HCT116 (cell line): ENCODE measurements around the gene MBD3L5. TPM values are rescaled to one million over a fixed set of nuclear protein-coding genes. Genes with fewer than 3 reads are reported as not detected.

ENCODE experiments used
- ATAC-seq: fragments of 200-7000 bp; cut with Tn5 transposase; 2 replicates; pipeline ENCODE4 v1.9.1; 2020; ENCODE audit warnings: mild to moderate bottlenecking, moderate library complexity
- BruUV-seq: library from RNA; stranded (reverse); fragments of 400-500 nt; replicated peaks from 2 replicates; lab custom pipeline; 2021; lab: Mats Ljungman, UMichigan
- CTCF ChIA-PET: fragments of 300-600 bp; sonication (Branson Sonifier 250); formaldehyde crosslinking; loops from one replicate; lab custom pipeline; 2021; ENCODE audit warnings: antibody characterized with exemption; lab: Charles Lee
- POLR2A ChIA-PET: fragments of 300-600, 350-600 bp; sonication (Branson Sonifier 250); formaldehyde crosslinking; loops from one replicate; lab custom pipeline; 2021; ENCODE audit warnings: antibody characterized with exemption; lab: Charles Lee
- RAD21 ChIA-PET, 2 experiments: fragments of 300-600 bp; sonication (Branson Sonifier 250); formaldehyde crosslinking; loops; one replicate each; lab custom pipeline; 2023; ENCODE audit warnings: low total read pairs in 2 of 2; ENCODE audit not compliant: uncharacterized antibody in 2 of 2, unreplicated experiment in 2 of 2, low non-redundant PET in 1 of 2; lab: Charles Lee
- DNase-seq: peaks from one replicate; pipeline ENCODE4 v3.0.0-alpha.2; 2010; ENCODE audit warnings: low read depth, low spot score
- H2AFZ ChIP-seq: fragments of 200-600 bp; shearing (Covaris generic), sonication (generic); 2 replicates; pipeline ENCODE4 v1.6.1; 2017; ENCODE audit warnings: low read depth, mixed run types, mixed read lengths, antibody characterized with exemption, low read length; ENCODE audit not compliant: poor library complexity, severe bottlenecking
- H3K27ac ChIP-seq: 2 replicates; pipeline ENCODE4 v1.5.1; 2012; ENCODE audit warnings: low read depth, low read length
- H3K27me3 ChIP-seq: fragments of 200-600 bp; sonication (generic); 2 replicates; pipeline ENCODE4 v1.6.1; 2016; ENCODE audit warnings: mixed run types, low read length, mixed read lengths; ENCODE audit not compliant: insufficient read depth
- H3K36me3 ChIP-seq, 2 experiments: fragments of 200-500 bp in 1 of 2; fragments of 200-600 bp in 1 of 2; sonication (Bioruptor generic) in 1 of 2; sonication (generic) in 1 of 2; 2 replicates each; pipeline versions ENCODE4 v1.5.1 to v1.6.1; 2014 to 2016; ENCODE audit warnings: low read length in 2 of 2, inconsistent platforms in 1 of 2, mixed read lengths in 1 of 2, mixed run types in 1 of 2; ENCODE audit not compliant: insufficient read depth in 2 of 2, control insufficient read depth in 1 of 2
- H3K4me1 ChIP-seq, 2 experiments: fragments of 200-600 bp in 1 of 2; sonication (generic) in 1 of 2; 2 replicates each; pipeline versions ENCODE4 v1.5.1 to v1.6.1; 2012 to 2017; ENCODE audit warnings: low read length in 2 of 2, inconsistent platforms in 1 of 2, mild to moderate bottlenecking in 1 of 2, mixed read lengths in 1 of 2, mixed run types in 1 of 2, moderate library complexity in 1 of 2; ENCODE audit not compliant: insufficient read depth in 2 of 2, control insufficient read depth in 1 of 2
- H3K4me2 ChIP-seq: fragments of 200-600 bp; sonication (generic); 2 replicates; pipeline ENCODE4 v1.6.1; 2017; ENCODE audit warnings: mixed run types, low read length, mixed read lengths
- H3K4me3 ChIP-seq, 2 experiments: fragments of 200-600 bp in 1 of 2; sonication (generic) in 1 of 2; replicated peaks in 1 of 2; 2 replicates each; pipeline ENCODE4 v1.5.1; 2011 to 2016; ENCODE audit warnings: low read length in 2 of 2, control low read depth in 1 of 2, low read depth in 1 of 2, mild to moderate bottlenecking in 1 of 2, mixed read lengths in 1 of 2, mixed run types in 1 of 2
- H3K79me2 ChIP-seq: fragments of 200-600 bp; sonication (generic); 2 replicates; pipeline ENCODE4 v1.6.1; 2017; ENCODE audit warnings: mild to moderate bottlenecking, mixed run types, low read length, moderate library complexity, mixed read lengths; ENCODE audit not compliant: insufficient read depth
- H3K9ac ChIP-seq: fragments of 200-600 bp; sonication (generic); 2 replicates; pipeline ENCODE4 v1.6.1; 2016; ENCODE audit warnings: low read length, mixed read lengths
- H3K9me2 ChIP-seq: fragments of 200-600 bp; sonication (generic), shearing (Covaris generic); 2 replicates; pipeline ENCODE4 v1.6.1; 2017; ENCODE audit warnings: mixed run types, mild to moderate bottlenecking, moderate library complexity; ENCODE audit not compliant: insufficient read depth
- H3K9me3 ChIP-seq, 2 experiments: fragments of 200-500 bp in 1 of 2; fragments of 200-600 bp in 1 of 2; sonication (Bioruptor generic) in 1 of 2; sonication (generic) in 1 of 2; 2 replicates each; pipeline ENCODE4 v1.6.1; 2014 to 2017; ENCODE audit warnings: low read length in 2 of 2, mixed read lengths in 2 of 2, inconsistent platforms in 1 of 2, low read depth in 1 of 2, mild to moderate bottlenecking in 1 of 2, mixed run types in 1 of 2, moderate library complexity in 1 of 2; ENCODE audit not compliant: control insufficient read depth in 1 of 2, insufficient read depth in 1 of 2
- H4K20me1 ChIP-seq: fragments of 200-600 bp; sonication (generic), shearing (Covaris generic); 2 replicates; pipeline ENCODE4 v1.6.1; 2017; ENCODE audit warnings: mixed run types, mild to moderate bottlenecking, moderate library complexity; ENCODE audit not compliant: insufficient read depth
- CBX3 ChIP-seq: IDR thresholded peaks from 2 replicates; pipeline ENCODE4 v1.6.1; 2012; ENCODE audit warnings: low read depth
- CEBPB ChIP-seq: IDR thresholded peaks from 2 replicates; pipeline ENCODE4 v1.6.1; 2012; ENCODE audit warnings: low read depth
- ELF1 ChIP-seq: IDR thresholded peaks from 2 replicates; pipeline ENCODE4 v1.6.1; 2012; ENCODE audit warnings: low read depth, borderline replicate concordance
- EZH2 ChIP-seq: fragments of 200-600 bp; sonication (generic); IDR thresholded peaks from 2 replicates; pipeline ENCODE4 v1.6.1; 2017; ENCODE audit warnings: antibody characterized with exemption, mixed run types
- EZH2phosphoT487 ChIP-seq: fragments of 200-600 bp; IDR thresholded peaks from 2 replicates; pipeline ENCODE4 v1.6.1; 2018; ENCODE audit warnings: antibody characterized with exemption, borderline replicate concordance
- POLR2A ChIP-seq: IDR thresholded peaks from 2 replicates; pipeline ENCODE4 v1.7.0; 2011; ENCODE audit warnings: borderline replicate concordance; ENCODE audit not compliant: insufficient read depth, insufficient read length; ENCODE audit errors: extremely low read depth
- SIN3A ChIP-seq: IDR thresholded peaks from 2 replicates; pipeline ENCODE4 v1.6.1; 2012; ENCODE audit warnings: low read depth
- SP1 ChIP-seq: IDR thresholded peaks from 2 replicates; pipeline ENCODE4 v1.6.1; 2012; ENCODE audit warnings: low read depth
- SRF ChIP-seq: IDR thresholded peaks from 2 replicates; pipeline ENCODE4 v1.6.1; 2012; ENCODE audit warnings: low read depth
- YY1 ChIP-seq: IDR thresholded peaks from 2 replicates; pipeline ENCODE4 v1.6.1; 2011; ENCODE audit warnings: low read length, low read depth, moderate library complexity, mild to moderate bottlenecking; ENCODE audit not compliant: insufficient replicate concordance; ENCODE audit errors: extremely low read depth
- intact Hi-C: fragments of 100-400 bp; cut with micrococcal nuclease; formaldehyde crosslinking; loops from 2 replicates; pipeline ENCODE4 v1.10.0; 2022
- total RNA-seq: library from RNA; stranded (reverse); gene quantifications from one replicate; pipeline ENCODE4 v1.2.1, GENCODE V29; 2021; ENCODE audit not compliant: unreplicated experiment
- TF ChIP-seq, protein P1 (sequence below): IDR thresholded peaks from 2 replicates; pipeline ENCODE4 v1.6.1; 2012; ENCODE audit warnings: low read depth

Gene MBD3L5
- total RNA-seq, 1 experiment from 2014 or later: not detected

DNA sequence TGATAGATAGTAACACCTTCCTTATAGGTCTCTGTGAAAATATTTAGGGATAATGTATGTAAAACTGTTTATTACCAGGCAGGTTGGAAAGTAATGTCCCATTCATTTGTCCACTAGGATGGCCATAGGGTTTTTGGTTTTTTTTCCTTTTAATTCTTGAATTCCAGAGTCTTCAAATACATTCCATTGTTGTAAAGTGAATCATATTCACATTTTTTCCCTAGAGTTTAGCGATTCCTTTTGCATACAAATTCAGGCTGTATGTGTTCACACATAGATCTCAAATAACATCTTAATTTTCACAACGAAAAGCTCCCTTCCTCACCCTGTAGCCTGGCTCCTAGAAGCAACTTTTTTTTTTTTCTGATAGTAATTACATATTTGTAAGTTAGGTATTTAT, 37.3 kb downstream of the MBD3L5 start:
- no peak overlapping the region for H3K4me2 ChIP-seq
- no peak overlapping the region for H3K4me3 ChIP-seq
- H3K79me2 ChIP-seq: peaks cover 18% of the 10 kb centered on the region
- ChIA-PET POLR2A (no interaction called here), RAD21 (no interaction called here), CTCF (no interaction called here)
- no TSS peak for BruUV-seq
- no peak overlapping the region for H3K9ac ChIP-seq
- no peak for ATAC-seq
- H3K27ac ChIP-seq: no peak overlapping the region
- H3K9me3 ChIP-seq: no peaks in the 10 kb centered on the region
- no peaks in the 10 kb centered on the region for H3K27me3 ChIP-seq
- TF ChIP-seq EZH2: no peak
- TF ChIP-seq SRF: no peak
- no peak for TF ChIP-seq SP1
- TF ChIP-seq EZH2phosphoT487: no peak
- TF ChIP-seq CEBPB: no peak
- TF ChIP-seq POLR2A: no peak
- TF ChIP-seq YY1: no peak
- intact Hi-C loops: no loop called here
- no peak for DNase-seq
- peaks cover 8 to 11% of the 10 kb centered on the region in 2 experiments; a peak in 3 of 4 replicates for H3K4me1 ChIP-seq
- H3K9me2 ChIP-seq: no peaks in the 10 kb centered on the region
- peaks cover 10 to 11% of the 10 kb centered on the region in 2 experiments for H3K36me3 ChIP-seq
- no peaks in the 10 kb centered on the region for H4K20me1 ChIP-seq
- no peak overlapping the region for H2AFZ ChIP-seq

DNA sequence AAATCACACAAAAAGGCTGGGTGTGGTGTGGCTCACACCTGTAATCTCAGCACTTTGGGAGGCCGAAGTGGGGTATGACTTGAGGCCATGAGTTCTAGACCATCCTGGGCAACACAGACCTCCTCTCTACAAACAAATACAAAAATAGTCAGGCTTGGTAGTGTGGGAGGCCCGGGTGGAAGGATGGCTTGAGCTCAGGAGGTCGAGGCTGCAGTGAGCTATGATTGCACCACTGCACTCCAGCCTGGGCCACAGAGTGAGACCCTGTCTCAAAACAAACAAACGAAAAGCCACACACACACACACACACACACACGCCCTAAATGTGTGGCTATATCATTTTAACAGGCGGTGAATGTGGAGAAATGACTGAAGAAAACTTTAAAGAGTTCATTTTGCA, 38.2 kb downstream of the MBD3L5 start:
- no peak overlapping the region for H2AFZ ChIP-seq
- peak overlapping the region; percentile 92 for H3K4me2 ChIP-seq
- TF ChIP-seq SIN3A: 0 out of 2 replicates have a peak, but pooled peaks have one; percentile 23
- TF ChIP-seq POLR2A: no peak
- no peak for TF ChIP-seq CBX3
- 0 out of 2 replicates have a peak, but pooled peaks have one; percentile 10 for TF ChIP-seq SP1
- TF ChIP-seq, protein P1, sequence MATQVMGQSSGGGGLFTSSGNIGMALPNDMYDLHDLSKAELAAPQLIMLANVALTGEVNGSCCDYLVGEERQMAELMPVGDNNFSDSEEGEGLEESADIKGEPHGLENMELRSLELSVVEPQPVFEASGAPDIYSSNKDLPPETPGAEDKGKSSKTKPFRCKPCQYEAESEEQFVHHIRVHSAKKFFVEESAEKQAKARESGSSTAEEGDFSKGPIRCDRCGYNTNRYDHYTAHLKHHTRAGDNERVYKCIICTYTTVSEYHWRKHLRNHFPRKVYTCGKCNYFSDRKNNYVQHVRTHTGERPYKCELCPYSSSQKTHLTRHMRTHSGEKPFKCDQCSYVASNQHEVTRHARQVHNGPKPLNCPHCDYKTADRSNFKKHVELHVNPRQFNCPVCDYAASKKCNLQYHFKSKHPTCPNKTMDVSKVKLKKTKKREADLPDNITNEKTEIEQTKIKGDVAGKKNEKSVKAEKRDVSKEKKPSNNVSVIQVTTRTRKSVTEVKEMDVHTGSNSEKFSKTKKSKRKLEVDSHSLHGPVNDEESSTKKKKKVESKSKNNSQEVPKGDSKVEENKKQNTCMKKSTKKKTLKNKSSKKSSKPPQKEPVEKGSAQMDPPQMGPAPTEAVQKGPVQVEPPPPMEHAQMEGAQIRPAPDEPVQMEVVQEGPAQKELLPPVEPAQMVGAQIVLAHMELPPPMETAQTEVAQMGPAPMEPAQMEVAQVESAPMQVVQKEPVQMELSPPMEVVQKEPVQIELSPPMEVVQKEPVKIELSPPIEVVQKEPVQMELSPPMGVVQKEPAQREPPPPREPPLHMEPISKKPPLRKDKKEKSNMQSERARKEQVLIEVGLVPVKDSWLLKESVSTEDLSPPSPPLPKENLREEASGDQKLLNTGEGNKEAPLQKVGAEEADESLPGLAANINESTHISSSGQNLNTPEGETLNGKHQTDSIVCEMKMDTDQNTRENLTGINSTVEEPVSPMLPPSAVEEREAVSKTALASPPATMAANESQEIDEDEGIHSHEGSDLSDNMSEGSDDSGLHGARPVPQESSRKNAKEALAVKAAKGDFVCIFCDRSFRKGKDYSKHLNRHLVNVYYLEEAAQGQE: no peak
- no peak for TF ChIP-seq ELF1
- TF ChIP-seq, all 23 proteins: peak for 2
- DNase-seq (no peak), ATAC-seq (no peak)
- BruUV-seq: no TSS peak
- H3K4me3 ChIP-seq: peak overlapping the region; percentile 15 to 96
- POLR2A ChIA-PET: interaction anchor here (1.3 to 1.7 kb wide), 2 partner anchors 31 to 56 kb away, joined by 3 to 10 read pairs; no protein-coding TSS in a partner anchor
- H3K9ac ChIP-seq: no peak overlapping the region
- intact Hi-C loops: no loop called here
- peaks cover 8 to 11% of the 10 kb centered on the region in 2 experiments; a peak in 3 of 4 replicates for H3K4me1 ChIP-seq
- H3K9me2 ChIP-seq: no peaks in the 10 kb centered on the region
- RAD21 ChIA-PET: interaction anchor here in 1 of 2 experiments (0.8 kb wide), 1 partner anchor 55 kb away, joined by 3 read pairs; no protein-coding TSS in a partner anchor
- H3K79me2 ChIP-seq: peaks cover 18% of the 10 kb centered on the region
- H3K9me3 ChIP-seq: no peaks in the 10 kb centered on the region
- H3K27ac ChIP-seq: peak overlapping the region; percentile 40; the same call in 1 of the 2 replicates
- H4K20me1 ChIP-seq: no peaks in the 10 kb centered on the region
- CTCF ChIA-PET: interaction anchor here (0.7 to 1.3 kb wide), 4 partner anchors 31 to 942 kb away, joined by 3 to 4 read pairs (median 3); no protein-coding TSS in a partner anchor
- H3K27me3 ChIP-seq: no peaks in the 10 kb centered on the region
- H3K36me3 ChIP-seq: peaks cover 16% of the 10 kb centered on the region in 2 experiments
